HG02763 (cell line): Measurements from ENCODE around the gene PDGFA.
"Not testable (repeated sequence)": the region's sequence is repeated elsewhere in the genome, so short reads cannot be mapped to it uniquely, and the experiment has no call there.

Source experiments
- ATAC-seq: cut with Tn5 transposase; IDR thresholded peaks from one replicate; pipeline ENCODE4 v1.9.1; 2021; ENCODE audit warnings: mild to moderate bottlenecking, moderate library complexity; ENCODE audit not compliant: unreplicated experiment

PDGFA gene

GRCh38 chr7:552151-552867, 32.7 kb upstream of the PDGFA start:
- not testable (repeated sequence) for ATAC-seq

- ATAC-seq = not testable (repeated sequence)
These were observed 31.9 kb upstream of the PDGFA start for GRCh38 chr7:551615-551970.

GRCh38 chr7:550881-551614, 31.4 kb upstream of the PDGFA start:
- no peak for ATAC-seq

GRCh38 chr7:549891-550625, 30.4 kb upstream of the PDGFA start:
- no peak for ATAC-seq

- ATAC-seq = no peak
These were observed 29.6 kb upstream of the PDGFA start for GRCh38 chr7:549066-549890.

GRCh38 chr7:548401-548800, 28.8 kb upstream of the PDGFA start:
- ATAC-seq = no peak

GRCh38 chr7:545470-545869, 25.8 kb upstream of the PDGFA start:
- ATAC-seq = no peak

GRCh38 chr7:544338-545221, 24.9 kb upstream of the PDGFA start:
- ATAC-seq = no peak

GRCh38 chr7:543501-544337, 24.1 kb upstream of the PDGFA start:
- ATAC-seq = no peak

GRCh38 chr7:542713-543500, 23.3 kb upstream of the PDGFA start:
- ATAC-seq = no peak

- ATAC-seq = no peak
These were observed 22.6 kb upstream of the PDGFA start for GRCh38 chr7:542131-542712.

- no peak for ATAC-seq
These were observed 22.0 kb upstream of the PDGFA start for GRCh38 chr7:541661-542060.

- ATAC-seq = no peak
These were observed 21.4 kb upstream of the PDGFA start for GRCh38 chr7:540997-541396.

- ATAC-seq = no peak
These were observed 20.9 kb upstream of the PDGFA start for GRCh38 chr7:540579-540978.

- no peak for ATAC-seq
These were observed 20.2 kb upstream of the PDGFA start for GRCh38 chr7:539731-540411.

- ATAC-seq = no peak
These were observed 19.4 kb upstream of the PDGFA start for GRCh38 chr7:538764-539685.
